ENCODE measurements around the gene KCNK10.

Gene KCNK10

DNA sequence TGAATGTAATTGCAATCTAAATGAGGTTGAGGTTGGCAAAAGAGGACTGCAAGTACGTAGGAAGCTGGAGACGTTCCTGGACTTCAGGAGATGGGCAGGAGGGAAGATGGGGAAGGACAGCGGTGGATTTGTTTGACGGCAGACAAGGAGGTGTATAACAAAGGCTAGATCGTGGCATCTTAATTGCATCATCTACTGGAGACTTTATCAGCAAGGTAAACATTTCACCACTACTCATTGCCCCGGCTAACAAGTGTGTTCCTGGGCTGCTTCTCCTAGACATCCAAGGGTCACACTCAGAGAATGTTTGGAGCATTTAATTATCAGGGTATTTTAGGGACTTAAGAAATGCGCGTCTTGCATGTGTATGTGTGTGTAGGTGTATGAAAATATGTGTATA lies 128.5 kb downstream of the KCNK10 start:
- Histone ChIP-seq H3K36me3 (ENCODE audit: control insufficient read depth in 2 of 2, insufficient read depth in 1 of 2, low read length in 2 of 2) (no peaks in the 10 kb centered on the region), H3K27ac (ENCODE audit: extremely low read depth, low read depth, low read length) (no peak overlapping the region), H3K9me3 (ENCODE audit: control insufficient read depth, insufficient read depth, low read depth, low read length) (no peaks in the 10 kb centered on the region), H3K4me1 (ENCODE audit: control insufficient read depth, insufficient read depth, low read length) (peaks cover 6% of the 10 kb centered on the region), H3K4me3 (ENCODE audit: low read depth, low read length) (no peak overlapping the region)
- POLR2A ChIA-PET = no interaction called here
- TF ChIP-seq, protein P1, sequence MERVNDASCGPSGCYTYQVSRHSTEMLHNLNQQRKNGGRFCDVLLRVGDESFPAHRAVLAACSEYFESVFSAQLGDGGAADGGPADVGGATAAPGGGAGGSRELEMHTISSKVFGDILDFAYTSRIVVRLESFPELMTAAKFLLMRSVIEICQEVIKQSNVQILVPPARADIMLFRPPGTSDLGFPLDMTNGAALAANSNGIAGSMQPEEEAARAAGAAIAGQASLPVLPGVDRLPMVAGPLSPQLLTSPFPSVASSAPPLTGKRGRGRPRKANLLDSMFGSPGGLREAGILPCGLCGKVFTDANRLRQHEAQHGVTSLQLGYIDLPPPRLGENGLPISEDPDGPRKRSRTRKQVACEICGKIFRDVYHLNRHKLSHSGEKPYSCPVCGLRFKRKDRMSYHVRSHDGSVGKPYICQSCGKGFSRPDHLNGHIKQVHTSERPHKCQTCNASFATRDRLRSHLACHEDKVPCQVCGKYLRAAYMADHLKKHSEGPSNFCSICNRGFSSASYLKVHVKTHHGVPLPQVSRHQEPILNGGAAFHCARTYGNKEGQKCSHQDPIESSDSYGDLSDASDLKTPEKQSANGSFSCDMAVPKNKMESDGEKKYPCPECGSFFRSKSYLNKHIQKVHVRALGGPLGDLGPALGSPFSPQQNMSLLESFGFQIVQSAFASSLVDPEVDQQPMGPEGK (tag by site-specific recombination; IDR thresholded peaks at IDR 0.05) = no peak
- CTCF ChIA-PET = interaction anchor here (0.7 to 0.8 kb wide), 2 partner anchors 26 to 178 kb away, joined by 3 to 5 read pairs; no protein-coding TSS in a partner anchor

DNA sequence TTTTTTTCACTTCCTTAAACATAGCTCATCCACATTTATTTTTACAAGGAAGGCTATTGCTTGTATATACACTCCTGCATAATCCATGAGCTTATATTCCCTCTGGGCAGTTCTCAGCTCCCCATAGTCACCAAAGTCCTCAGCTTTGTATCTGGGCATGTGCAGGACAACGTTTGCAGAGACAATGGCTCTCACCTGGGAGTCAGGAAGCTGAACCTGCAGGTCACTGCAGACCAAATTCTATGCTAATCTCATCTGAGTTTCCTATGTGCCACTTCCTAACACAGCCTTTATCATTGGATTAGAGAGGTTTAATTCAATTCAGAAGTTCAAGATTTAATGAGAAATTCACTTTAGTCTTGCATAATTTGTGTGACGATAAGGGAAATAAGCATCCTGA lies 131.5 kb downstream of the KCNK10 start:
- TF ChIP-seq, protein P2, sequence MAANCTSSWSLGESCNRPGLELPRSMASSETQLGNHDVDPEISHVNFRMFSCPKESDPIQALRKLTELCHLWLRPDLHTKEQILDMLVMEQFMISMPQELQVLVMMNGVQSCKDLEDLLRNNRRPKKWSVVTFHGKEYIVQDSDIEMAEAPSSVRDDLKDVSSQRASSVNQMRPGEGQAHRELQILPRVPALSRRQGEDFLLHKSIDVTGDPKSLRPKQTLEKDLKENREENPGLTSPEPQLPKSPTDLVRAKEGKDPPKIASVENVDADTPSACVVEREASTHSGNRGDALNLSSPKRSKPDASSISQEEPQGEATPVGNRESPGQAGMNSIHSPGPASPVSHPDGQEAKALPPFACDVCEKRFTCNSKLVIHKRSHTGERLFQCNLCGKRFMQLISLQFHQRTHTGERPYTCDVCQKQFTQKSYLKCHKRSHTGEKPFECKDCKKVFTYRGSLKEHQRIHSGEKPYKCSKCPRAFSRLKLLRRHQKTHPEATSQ (tag by site-specific recombination; IDR thresholded peaks at IDR 0.05) = no peak
- no peak for TF ChIP-seq ZNF701 (tag by site-specific recombination; IDR thresholded peaks at IDR 0.05)
- TF ChIP-seq ZNF501 (tag by site-specific recombination; IDR thresholded peaks at IDR 0.05) = no peak
- no peak for TF ChIP-seq ZNF391 (tag by site-specific recombination; IDR thresholded peaks at IDR 0.05; ENCODE audit: borderline replicate concordance, low read depth)
- no peak for TF ChIP-seq ZNF830 (tag by site-specific recombination; IDR thresholded peaks at IDR 0.05; ENCODE audit: low read depth)
- TF ChIP-seq ZNF302 (tag by site-specific recombination; IDR thresholded peaks at IDR 0.05; ENCODE audit: low read depth) = no peak
- no peak for TF ChIP-seq ZNF155 (tag by site-specific recombination; IDR thresholded peaks at IDR 0.05)
- no peak for TF ChIP-seq ZNF174 (tag by site-specific recombination; IDR thresholded peaks at IDR 0.05)
- no peak for TF ChIP-seq ZNF658 (tag by site-specific recombination; IDR thresholded peaks at IDR 0.05)
- TF ChIP-seq ZXDB (tag by site-specific recombination; IDR thresholded peaks at IDR 0.05) = no peak
- no peak for TF ChIP-seq ZNF529 (tag by site-specific recombination; IDR thresholded peaks at IDR 0.05; ENCODE audit: insufficient replicate concordance)
- TF ChIP-seq ZNF433 (tag by site-specific recombination; IDR thresholded peaks at IDR 0.05; ENCODE audit: low read depth) = no peak
- no peak for TF ChIP-seq ZNF426 (tag by site-specific recombination; IDR thresholded peaks at IDR 0.05)
- no peak for TF ChIP-seq ZNF48 (tag by site-specific recombination; IDR thresholded peaks at IDR 0.05)
- TF ChIP-seq, protein P3, sequence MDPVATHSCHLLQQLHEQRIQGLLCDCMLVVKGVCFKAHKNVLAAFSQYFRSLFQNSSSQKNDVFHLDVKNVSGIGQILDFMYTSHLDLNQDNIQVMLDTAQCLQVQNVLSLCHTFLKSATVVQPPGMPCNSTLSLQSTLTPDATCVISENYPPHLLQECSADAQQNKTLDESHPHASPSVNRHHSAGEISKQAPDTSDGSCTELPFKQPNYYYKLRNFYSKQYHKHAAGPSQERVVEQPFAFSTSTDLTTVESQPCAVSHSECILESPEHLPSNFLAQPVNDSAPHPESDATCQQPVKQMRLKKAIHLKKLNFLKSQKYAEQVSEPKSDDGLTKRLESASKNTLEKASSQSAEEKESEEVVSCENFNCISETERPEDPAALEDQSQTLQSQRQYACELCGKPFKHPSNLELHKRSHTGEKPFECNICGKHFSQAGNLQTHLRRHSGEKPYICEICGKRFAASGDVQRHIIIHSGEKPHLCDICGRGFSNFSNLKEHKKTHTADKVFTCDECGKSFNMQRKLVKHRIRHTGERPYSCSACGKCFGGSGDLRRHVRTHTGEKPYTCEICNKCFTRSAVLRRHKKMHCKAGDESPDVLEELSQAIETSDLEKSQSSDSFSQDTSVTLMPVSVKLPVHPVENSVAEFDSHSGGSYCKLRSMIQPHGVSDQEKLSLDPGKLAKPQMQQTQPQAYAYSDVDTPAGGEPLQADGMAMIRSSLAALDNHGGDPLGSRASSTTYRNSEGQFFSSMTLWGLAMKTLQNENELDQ (tag by site-specific recombination; IDR thresholded peaks at IDR 0.05; ENCODE audit: low read depth) = no peak
- TF ChIP-seq ZNF37A (tag by site-specific recombination; IDR thresholded peaks at IDR 0.05) = no peak
- TF ChIP-seq, protein P4, sequence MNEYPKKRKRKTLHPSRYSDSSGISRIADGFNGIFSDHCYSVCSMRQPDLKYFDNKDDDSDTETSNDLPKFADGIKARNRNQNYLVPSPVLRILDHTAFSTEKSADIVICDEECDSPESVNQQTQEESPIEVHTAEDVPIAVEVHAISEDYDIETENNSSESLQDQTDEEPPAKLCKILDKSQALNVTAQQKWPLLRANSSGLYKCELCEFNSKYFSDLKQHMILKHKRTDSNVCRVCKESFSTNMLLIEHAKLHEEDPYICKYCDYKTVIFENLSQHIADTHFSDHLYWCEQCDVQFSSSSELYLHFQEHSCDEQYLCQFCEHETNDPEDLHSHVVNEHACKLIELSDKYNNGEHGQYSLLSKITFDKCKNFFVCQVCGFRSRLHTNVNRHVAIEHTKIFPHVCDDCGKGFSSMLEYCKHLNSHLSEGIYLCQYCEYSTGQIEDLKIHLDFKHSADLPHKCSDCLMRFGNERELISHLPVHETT (tag by site-specific recombination; IDR thresholded peaks at IDR 0.05) = no peak
- no peak for TF ChIP-seq ZNF341 (tag by site-specific recombination; IDR thresholded peaks at IDR 0.05; ENCODE audit: low read depth)
- H3K27ac ChIP-seq (ENCODE audit: extremely low read depth, low read depth, low read length) = no peak overlapping the region
- H3K4me3 ChIP-seq (ENCODE audit: low read depth, low read length) = no peak overlapping the region
- peaks cover 8% of the 10 kb centered on the region for H3K4me1 ChIP-seq (ENCODE audit: control insufficient read depth, insufficient read depth, low read length)
- ChIA-PET CTCF (interaction anchor here (1.1 to 5.0 kb wide), 5 partner anchors 11 to 369 kb away, joined by 3 to 58 read pairs (median 16); no protein-coding TSS in a partner anchor), POLR2A (no interaction called here)
- H3K9me3 ChIP-seq (ENCODE audit: control insufficient read depth, insufficient read depth, low read depth, low read length) = no peaks in the 10 kb centered on the region
- H3K36me3 ChIP-seq (ENCODE audit: control insufficient read depth in 2 of 2, insufficient read depth in 1 of 2, low read length in 2 of 2) = no peaks in the 10 kb centered on the region

Data from HEK293 (cell line).